GM08714 (cell line): ENCODE data around the gene ELMO1.

Experiments used
- H3K4me3 ChIP-seq: fragments of 200-500 bp; sonication (Bioruptor generic); 2 replicates; pipeline ENCODE4 v1.5.1; 2014; ENCODE audit warnings: mild to moderate bottlenecking, low read length, inconsistent platforms
- ZNF274 ChIP-seq: IDR thresholded peaks from 2 replicates; pipeline ENCODE4 v1.6.1; 2012; ENCODE audit warnings: mild to moderate bottlenecking, low read depth, low read length

The ELMO1 gene

GRCh38 chr7:37309493-37309892 is 139.2 kb downstream of the ELMO1 start:
- no peak for TF ChIP-seq ZNF274

GRCh38 chr7:37304921-37305320 is 143.7 kb downstream of the ELMO1 start:
- TF ChIP-seq ZNF274, result no peak

More at GRCh38 chr7:37309493-37309892, 139.2 kb downstream of the ELMO1 start:
- H3K4me3 ChIP-seq, result no peak overlapping the region

DNA sequence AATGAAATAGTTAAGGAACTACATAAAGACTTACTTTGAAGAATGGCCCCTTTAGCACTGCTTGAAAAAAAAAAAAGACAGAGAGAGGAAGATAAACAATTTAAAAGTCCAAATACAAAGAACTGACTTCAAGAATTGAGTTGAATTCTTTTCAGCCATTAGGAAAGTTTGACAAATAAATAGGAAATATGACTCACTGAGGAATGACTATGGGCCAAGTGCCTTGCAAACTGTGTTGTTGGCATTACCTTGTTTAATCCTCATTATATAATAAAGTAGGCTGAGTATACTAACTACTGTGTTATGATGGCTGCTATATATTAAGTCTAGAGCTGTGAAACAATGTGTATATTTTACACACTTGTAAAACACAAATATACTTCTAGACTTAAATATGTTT is 151.1 kb downstream of the ELMO1 start:
- TF ChIP-seq ZNF274, result no peak
- H3K4me3 ChIP-seq, result no peak overlapping the region

More at GRCh38 chr7:37304921-37305320, 143.7 kb downstream of the ELMO1 start:
- no peak overlapping the region for H3K4me3 ChIP-seq

DNA sequence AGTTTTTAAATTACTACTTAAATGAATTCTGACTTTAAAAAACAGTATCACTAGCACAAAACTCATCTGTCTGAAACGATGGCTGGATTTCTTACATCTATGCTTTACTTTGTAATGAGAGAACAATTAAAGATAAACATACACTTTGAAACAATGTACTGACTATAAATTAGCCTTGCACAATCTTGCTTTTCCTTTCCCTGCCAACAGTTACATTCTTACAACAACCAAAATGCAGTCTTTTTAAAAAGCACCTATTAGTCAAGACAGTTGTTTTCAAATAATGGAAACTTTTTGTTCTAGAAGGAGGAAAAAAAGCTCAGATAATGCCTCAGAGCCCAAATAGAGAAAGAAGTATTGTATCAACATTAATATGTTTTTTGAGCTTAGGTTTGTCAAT is 153.3 kb downstream of the ELMO1 start:
- no peak for TF ChIP-seq ZNF274
- no peak overlapping the region for H3K4me3 ChIP-seq

DNA sequence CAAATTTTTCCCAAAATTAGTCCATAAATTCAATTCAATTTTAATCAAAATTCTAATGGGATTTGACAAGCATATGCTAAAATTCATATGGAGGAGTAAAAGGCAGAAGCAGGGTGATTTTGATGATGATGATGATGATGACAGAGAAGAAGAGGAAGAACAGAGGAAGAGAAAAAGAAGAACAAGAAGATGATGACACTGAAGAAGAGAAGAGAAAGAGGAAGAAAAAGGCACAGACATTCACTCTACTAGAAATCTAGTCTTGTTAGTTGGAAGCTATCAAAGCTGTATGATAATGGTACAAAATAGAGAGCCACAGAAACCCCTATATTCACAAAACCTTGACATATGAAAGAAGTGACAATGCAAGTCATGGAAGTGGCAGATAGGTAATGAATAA is 157.9 kb downstream of the ELMO1 start:
- TF ChIP-seq ZNF274, result no peak
- H3K4me3 ChIP-seq, result no peak overlapping the region

DNA sequence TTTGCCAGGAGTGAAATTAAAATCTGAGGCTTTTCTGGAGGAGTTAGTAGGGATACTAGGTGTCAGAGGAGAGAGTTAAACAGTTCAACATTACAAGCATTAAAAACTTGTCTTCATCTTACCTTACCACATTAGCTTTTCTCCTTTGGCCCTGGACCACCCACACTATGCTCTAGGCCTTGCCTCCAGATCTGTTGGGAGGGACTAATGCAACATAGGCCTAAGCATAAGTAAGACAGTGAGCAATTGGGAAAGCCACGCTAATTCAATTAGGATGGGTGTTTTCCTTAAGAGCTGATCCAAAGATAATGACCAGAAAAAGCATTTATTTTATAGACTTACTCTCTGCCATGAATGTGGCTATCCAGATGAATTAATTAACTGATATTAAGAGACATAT is 158.9 kb downstream of the ELMO1 start:
- TF ChIP-seq ZNF274, result no peak
- H3K4me3 ChIP-seq, result no peak overlapping the region

- TF ChIP-seq ZNF274, result no peak
- no peak overlapping the region for H3K4me3 ChIP-seq
Observed at GRCh38 chr7:37289367-37289766, 159.3 kb downstream of the ELMO1 start.

DNA sequence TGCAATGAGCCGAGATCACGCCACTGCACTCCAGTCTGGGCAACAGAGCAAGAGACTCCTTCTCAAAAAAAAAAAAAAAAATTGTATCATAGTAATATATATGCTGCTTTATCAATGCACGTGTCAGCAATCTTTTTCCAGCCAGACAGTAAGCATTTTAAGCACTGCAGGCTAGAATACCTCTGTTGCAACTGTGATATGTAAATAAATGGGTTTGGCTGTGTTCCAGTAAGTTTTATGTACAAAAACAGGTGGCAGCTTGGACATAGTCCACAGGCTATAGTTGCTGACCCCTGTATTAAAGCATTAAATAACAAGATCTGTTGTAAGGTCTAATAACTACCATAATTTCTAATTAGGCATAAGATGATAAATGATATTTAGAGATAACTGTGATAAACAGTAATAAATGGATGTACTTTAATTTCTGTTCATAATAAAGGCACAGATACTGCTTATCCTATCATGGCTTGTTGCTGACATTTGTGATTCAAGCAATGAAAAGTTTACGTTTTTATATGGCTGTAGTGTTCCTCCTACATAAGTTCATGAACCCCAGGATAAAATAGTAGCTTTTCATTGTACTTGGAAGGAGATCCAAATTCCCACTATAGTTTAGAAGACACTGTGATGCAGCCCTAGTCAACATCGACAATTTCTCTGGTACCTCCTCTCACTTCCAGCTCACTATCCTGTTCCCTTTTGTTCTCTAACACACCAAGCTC is 161.4 kb downstream of the ELMO1 start:
- TF ChIP-seq ZNF274, result no peak

GRCh38 chr7:37286454-37286832 is 162.2 kb downstream of the ELMO1 start:
- H3K4me3 ChIP-seq, result no peak overlapping the region; the same call in 1 of the 2 replicates

More for the DNA sequence above, 161.4 kb downstream of the ELMO1 start:
- H3K4me3 ChIP-seq, result no peak overlapping the region; the same call in 1 of the 2 replicates

GRCh38 chr7:37285706-37286453 is 162.8 kb downstream of the ELMO1 start:
- TF ChIP-seq ZNF274, result no peak
- no peak overlapping the region; the same call in 1 of the 2 replicates for H3K4me3 ChIP-seq

More at GRCh38 chr7:37286454-37286832, 162.2 kb downstream of the ELMO1 start:
- TF ChIP-seq ZNF274, result no peak

DNA sequence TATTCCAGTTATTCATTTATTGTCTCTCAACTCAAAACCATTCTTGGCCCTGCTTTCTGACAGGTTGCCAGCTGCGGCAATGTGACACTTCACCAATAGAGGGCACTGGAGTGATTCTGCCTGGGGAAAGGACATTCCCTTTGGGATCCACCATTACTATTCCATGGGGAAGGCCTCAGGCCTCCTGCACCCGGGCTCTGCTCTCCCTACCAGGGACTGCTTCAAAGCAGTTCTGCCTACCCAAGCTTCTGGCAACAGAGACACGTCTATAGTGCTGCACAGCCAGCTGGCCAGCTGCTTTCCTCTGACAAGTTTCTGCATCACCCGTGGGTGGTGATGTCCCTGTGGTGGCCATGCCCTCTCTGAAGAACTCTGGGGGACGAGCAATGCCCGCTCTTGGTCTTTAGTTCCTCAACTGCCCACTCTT is 163.8 kb downstream of the ELMO1 start:
- no peak overlapping the region for H3K4me3 ChIP-seq
- TF ChIP-seq ZNF274, result no peak

DNA sequence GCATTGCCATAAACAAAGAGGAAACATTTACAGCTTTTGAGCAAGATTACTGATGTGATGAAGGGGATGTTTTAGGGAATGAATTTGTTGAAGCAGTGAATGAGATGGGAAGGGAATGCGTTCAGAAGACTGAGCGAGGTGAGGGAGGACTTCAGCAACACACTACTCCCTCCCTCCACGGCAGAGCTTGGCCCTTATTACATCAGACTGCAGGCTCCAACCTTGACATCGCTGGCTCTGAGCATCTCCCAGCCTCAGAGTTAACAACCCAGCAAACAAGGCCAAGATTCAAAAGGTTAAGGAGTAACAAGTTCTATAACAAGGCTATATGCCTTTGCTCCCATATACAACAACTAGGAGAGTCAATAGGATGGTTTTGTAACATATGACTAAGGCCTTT is 164.4 kb downstream of the ELMO1 start:
- TF ChIP-seq ZNF274, result no peak
- H3K4me3 ChIP-seq, result no peak overlapping the region

DNA sequence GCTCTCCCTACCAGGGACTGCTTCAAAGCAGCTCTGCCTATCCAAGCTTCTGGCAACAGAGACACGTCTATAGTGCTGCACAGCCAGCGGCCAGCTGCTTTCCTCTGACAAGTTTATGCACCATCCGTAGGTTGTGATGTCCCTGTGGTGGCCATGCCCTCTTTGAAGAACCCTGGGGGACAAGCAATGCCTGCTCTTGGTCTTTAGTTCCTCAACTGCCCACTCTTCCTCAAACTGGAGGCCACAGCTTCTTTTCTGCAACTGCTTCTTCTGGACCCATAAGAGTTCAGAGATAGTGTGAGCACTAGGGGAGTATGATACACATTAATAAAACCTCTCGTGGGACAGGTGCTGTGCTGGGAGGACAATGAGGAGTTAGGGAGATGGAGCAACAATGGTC is 164.9 kb downstream of the ELMO1 start:
- TF ChIP-seq ZNF274, result no peak
- H3K4me3 ChIP-seq, result no peak overlapping the region

- H3K4me3 ChIP-seq, result no peak overlapping the region
- no peak for TF ChIP-seq ZNF274
Observed at GRCh38 chr7:37282927-37283326, 165.7 kb downstream of the ELMO1 start.

- H3K4me3 ChIP-seq, result no peak overlapping the region
- no peak for TF ChIP-seq ZNF274
Observed at GRCh38 chr7:37282093-37282444, 166.6 kb downstream of the ELMO1 start.

DNA sequence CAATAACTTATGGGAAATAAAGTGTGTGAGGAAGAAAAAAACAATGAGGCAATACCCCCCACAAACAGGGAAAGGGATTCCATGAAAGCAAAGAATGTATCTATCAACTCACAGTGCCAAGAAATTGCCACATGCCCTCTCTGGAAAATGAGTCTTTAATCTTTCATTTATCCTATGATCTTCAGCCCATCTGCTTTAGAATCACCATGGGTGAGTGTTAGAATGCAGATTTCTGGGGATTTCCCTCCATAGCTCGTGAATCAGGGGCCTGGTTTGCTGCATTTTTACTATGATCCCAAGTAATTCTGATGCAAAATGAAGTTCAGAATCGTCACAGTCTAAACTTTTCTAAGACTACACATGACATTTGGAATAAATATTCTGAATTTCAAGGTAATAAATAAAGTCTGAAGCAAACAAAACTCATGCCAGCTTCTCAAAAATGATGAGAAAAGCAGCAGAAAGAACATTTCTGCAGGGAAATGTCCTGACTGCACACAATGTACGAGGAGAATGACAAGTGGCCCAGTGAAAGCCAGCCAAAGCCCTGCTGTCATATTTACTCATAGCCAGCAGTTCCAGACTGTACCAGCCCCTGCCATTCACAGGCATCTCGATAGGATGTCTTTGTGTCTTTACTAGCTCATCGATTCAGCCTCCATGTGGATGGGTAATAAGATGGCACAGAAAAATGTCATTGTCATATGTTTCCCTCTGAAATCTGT is 167.1 kb downstream of the ELMO1 start:
- no peak overlapping the region for H3K4me3 ChIP-seq
- no peak for TF ChIP-seq ZNF274
